GM21717 (cell line): ENCODE results near the gene ZNF584.

Source experiments
- ATAC-seq: cut with Tn5 transposase; IDR thresholded peaks from one replicate; pipeline ENCODE4 v1.9.1; 2021; ENCODE audit warnings: mild to moderate bottlenecking, moderate library complexity; ENCODE audit not compliant: unreplicated experiment

Gene ZNF584

DNA sequence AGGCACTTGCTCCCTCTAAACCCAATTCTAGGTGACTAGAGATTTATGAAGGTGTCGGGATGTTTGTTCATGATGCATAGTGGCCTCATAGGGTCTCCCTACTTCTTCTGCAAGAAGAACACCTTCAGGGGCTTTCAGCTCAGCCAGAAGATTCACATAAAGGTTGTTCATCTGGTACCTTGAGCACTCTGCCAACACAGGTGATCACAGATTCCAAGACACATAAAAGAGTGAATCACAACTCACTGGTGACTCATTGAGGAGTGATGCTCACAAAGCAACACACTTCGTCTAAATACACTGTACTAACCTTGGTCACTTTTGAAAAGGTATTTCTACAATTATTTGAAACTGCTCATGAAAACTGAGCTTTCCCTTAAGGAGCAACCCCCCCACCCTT lies 51.6 kb downstream of the ZNF584 start:
- no peak for ATAC-seq

DNA sequence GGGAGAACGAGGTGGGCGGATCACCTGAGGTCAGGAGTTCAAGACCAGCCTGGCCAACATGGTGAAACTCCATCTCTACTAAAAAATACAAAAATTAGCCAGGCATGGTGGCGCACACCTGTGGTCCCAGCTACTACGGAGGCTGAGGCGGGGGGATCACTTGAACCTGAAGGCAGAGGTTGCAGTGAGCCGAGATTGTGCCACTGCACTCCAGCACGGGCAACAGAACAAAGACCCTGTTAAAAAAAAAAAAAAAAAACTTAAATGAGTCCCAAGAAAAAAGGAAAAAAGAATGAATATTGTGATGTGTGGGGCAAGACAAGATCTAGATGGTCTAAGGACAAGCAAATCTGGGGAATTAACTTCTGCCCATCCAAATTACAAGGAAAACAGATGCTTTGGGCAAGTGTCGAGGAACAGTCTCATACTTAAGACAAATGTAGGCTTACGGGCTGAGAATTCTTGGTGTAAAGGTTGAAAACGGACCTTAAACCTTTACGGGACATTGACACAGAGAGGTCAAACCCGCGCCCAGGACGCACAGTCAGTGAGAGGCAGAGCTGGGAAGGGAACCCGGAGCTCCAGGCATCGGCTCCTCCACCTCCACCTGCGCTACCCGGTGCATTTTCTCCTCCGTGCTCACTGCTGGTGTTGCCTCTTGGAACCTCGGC lies 57.8 kb downstream of the ZNF584 start:
- ATAC-seq: peak; percentile 9

DNA sequence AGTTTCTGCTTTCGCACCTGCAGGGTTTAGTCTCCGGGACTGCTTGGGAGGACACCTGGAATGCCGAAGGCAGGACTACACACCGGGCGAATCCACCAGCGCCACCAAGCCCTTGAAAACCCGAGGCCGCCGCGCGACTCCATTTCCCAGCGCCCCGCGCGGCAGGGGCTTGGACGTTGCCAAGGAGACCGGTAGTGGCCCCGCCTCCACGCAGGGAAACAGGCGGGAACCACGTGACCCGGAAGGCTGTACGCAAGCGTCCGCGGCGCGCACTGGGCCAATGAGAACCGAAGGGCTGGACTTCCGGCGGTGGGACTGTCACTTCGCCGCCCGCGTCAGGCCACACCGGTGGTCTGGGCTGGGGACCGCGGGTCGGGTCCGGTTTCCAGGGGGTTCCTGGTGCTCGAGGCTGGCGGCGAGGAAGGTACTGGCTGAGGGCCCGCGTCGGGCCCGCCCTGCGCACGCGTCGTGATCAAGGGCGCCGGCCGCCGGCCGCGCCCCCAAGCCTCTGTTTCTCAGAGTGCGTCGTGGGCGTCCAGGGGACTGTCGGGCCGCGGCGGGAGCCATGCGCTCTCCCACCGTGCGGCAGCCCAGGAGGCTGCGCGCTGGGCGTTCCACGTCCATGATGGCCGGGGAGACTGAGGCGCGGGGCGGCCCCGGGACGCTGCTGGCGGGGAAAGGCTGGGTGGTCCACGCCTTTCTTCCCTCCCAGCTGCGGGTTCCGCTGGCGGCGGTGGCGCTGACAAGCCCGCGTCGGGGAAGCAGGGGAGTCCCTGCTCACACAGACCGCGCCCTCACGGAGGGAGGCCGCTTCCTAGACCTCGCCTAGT lies 58.5 kb downstream of the ZNF584 start, which contains the start of gene ZNF324:
Gene ZNF324 (plus strand): TSS at position 321 of the 830 bp plus-strand sequence. CDS start 2,106 bp downstream, outside the sequence.
- ATAC-seq: peak; percentile 83
